Panc1 (cell line): Measurements from ENCODE around the gene KRT36. TPM values are rescaled to one million over a fixed set of nuclear protein-coding genes. Genes with fewer than 3 reads are reported as not detected.

Experiments
- ATAC-seq: fragments of 200-7000 bp; cut with Tn5 transposase; 2 replicates; pipeline ENCODE4 v1.9.1; 2020; ENCODE audit warnings: mild to moderate bottlenecking, moderate library complexity
- BruUV-seq: library from RNA; stranded (reverse); fragments of 400-500 nt; replicated peaks from 2 replicates; lab custom pipeline; 2021; lab: Mats Ljungman, UMichigan
- CTCF ChIA-PET: fragments of 300-600 bp; sonication (Branson Sonifier 250); formaldehyde crosslinking; loops from one replicate; lab custom pipeline; 2022; ENCODE audit warnings: antibody characterized with exemption; lab: Charles Lee
- POLR2A ChIA-PET: fragments of 300-600 bp; sonication (Branson Sonifier 250); formaldehyde crosslinking; loops from one replicate; lab custom pipeline; 2022; ENCODE audit warnings: antibody characterized with exemption; lab: Charles Lee
- DNase-seq: peaks from one replicate; pipeline ENCODE4 v3.0.0-alpha.2; 2010; ENCODE audit warnings: low read depth, low spot score
- H3K27ac ChIP-seq: 2 replicates; pipeline ENCODE4 v1.5.1; 2011; ENCODE audit warnings: mild to moderate bottlenecking, low read length, inconsistent platforms
- H3K27me3 ChIP-seq: fragments of 200-500 bp; sonication (Bioruptor generic); 2 replicates; pipeline ENCODE4 v1.6.0; 2014; ENCODE audit warnings: low read length, inconsistent platforms; ENCODE audit not compliant: control insufficient read depth, insufficient read depth
- H3K36me3 ChIP-seq: fragments of 200-500 bp; sonication (Bioruptor generic); 2 replicates; pipeline ENCODE4 v1.5.1; 2014; ENCODE audit warnings: inconsistent platforms, mild to moderate bottlenecking, low read length, moderate library complexity; ENCODE audit not compliant: control insufficient read depth, insufficient read depth
- H3K4me1 ChIP-seq: 2 replicates; pipeline ENCODE4 v1.5.1; 2011; ENCODE audit warnings: inconsistent platforms, mild to moderate bottlenecking, low read length, moderate library complexity; ENCODE audit not compliant: control insufficient read depth, insufficient read depth
- H3K4me3 ChIP-seq, 2 experiments: 2 replicates each; pipeline ENCODE4 v1.5.1; 2011 to 2012; ENCODE audit warnings: low read depth in 2 of 2, low read length in 2 of 2, mild to moderate bottlenecking in 2 of 2, inconsistent platforms in 1 of 2, moderate library complexity in 1 of 2
- H3K9me3 ChIP-seq: fragments of 200-500 bp; sonication (Bioruptor generic); 2 replicates; pipeline ENCODE4 v1.5.1; 2014; ENCODE audit warnings: low read depth, mild to moderate bottlenecking, inconsistent platforms, low read length, moderate library complexity; ENCODE audit not compliant: control insufficient read depth, insufficient read depth
- CTCF ChIP-seq: fragments of 450-650 bp; IDR thresholded peaks from 2 replicates; pipeline ENCODE4 v1.5.1; 2017; ENCODE audit warnings: mild to moderate bottlenecking
- POLR2AphosphoS5 ChIP-seq: IDR thresholded peaks from 2 replicates; pipeline ENCODE4 v1.6.1; 2012; ENCODE audit warnings: mild to moderate bottlenecking, low read depth, low read length, moderate library complexity
- REST ChIP-seq, 2 experiments: IDR thresholded peaks; 2 replicates each; pipeline ENCODE4 v1.6.1; 2011 to 2012; ENCODE audit warnings: low read depth in 2 of 2, control low read depth in 1 of 2, low read length in 1 of 2, mild to moderate bottlenecking in 1 of 2, moderate library complexity in 1 of 2; ENCODE audit not compliant: insufficient read depth in 1 of 2
- SIN3A ChIP-seq: IDR thresholded peaks from 2 replicates; pipeline ENCODE4 v1.6.1; 2012; ENCODE audit warnings: low read depth, mild to moderate bottlenecking, low read length, moderate library complexity, borderline replicate concordance; ENCODE audit not compliant: insufficient read depth
- TCF7L2 ChIP-seq: IDR thresholded peaks from 2 replicates; pipeline ENCODE4 v1.6.1; 2011; ENCODE audit warnings: mild to moderate bottlenecking, low read depth, low read length, inconsistent platforms
- in situ Hi-C: cut with HindIII; loops from 2 replicates; pipeline ENCODE4 v1.10.0; 2016; ENCODE audit warnings: low sequenced_read_pairs, low pct_unique_long_range_greater_than_20kb
- intact Hi-C: fragments of 100-400 bp; cut with micrococcal nuclease; formaldehyde crosslinking; loops from one replicate; pipeline ENCODE4 v1.10.0; 2022; ENCODE audit not compliant: unreplicated experiment
- total RNA-seq: library from RNA; stranded (reverse); gene quantifications from one replicate; pipeline ENCODE4 v1.2.1, GENCODE V29; 2021; ENCODE audit not compliant: unreplicated experiment

Gene KRT36
- total RNA-seq, 1 experiment from 2014 or later, result not detected

GRCh38 chr17:41498276-41498675, 8.6 kb upstream of the KRT36 start:
- Histone ChIP-seq H3K9me3 (no peaks in the 10 kb centered on the region), H3K36me3 (no peaks in the 10 kb centered on the region), H3K27me3 (no peaks in the 10 kb centered on the region), H3K27ac (peak overlapping the region; percentile 78), H3K4me3 (no peak overlapping the region), H3K4me1 (peaks cover 28% of the 10 kb centered on the region)
- ChIA-PET CTCF (interaction anchor here (1.8 kb wide), 1 partner anchor 50 kb away, joined by 8 read pairs; no protein-coding TSS in a partner anchor), POLR2A (interaction anchor here (0.6 kb wide), 1 partner anchor 263 kb away, joined by 8 read pairs; no protein-coding TSS in a partner anchor)
- no TSS peak for BruUV-seq
- no peak for DNase-seq
- in situ Hi-C loops, result no loop called here
- ATAC-seq, result no peak
- intact Hi-C loops, result no loop called here
- no peak for TF ChIP-seq REST (IDR thresholded peaks at IDR 0.05; ENCODE audit: insufficient read depth in 1 of 2, low read depth in 2 of 2, low read length in 1 of 2)
- TF ChIP-seq POLR2AphosphoS5, result no peak
- no peak for TF ChIP-seq CTCF
- TF ChIP-seq SIN3A, result no peak
- no peak for TF ChIP-seq TCF7L2

GRCh38 chr17:41496803-41497484, 7.2 kb upstream of the KRT36 start:
- peak; percentile 88 for ATAC-seq
- POLR2A ChIA-PET, result interaction anchor here (0.7 kb wide), 1 partner anchor 83 kb away, joined by 4 read pairs; no protein-coding TSS in a partner anchor
- BruUV-seq, result no TSS peak
- H3K4me3 ChIP-seq, result no peak overlapping the region
- H3K36me3 ChIP-seq, result no peaks in the 10 kb centered on the region
- peak overlapping the region; percentile 78 for H3K27ac ChIP-seq
- no peaks in the 10 kb centered on the region for H3K9me3 ChIP-seq
- in situ Hi-C loops, result no loop called here
- TF ChIP-seq CTCF (peak; percentile 85), SIN3A (no peak)
- H3K27me3 ChIP-seq, result no peaks in the 10 kb centered on the region
- CTCF ChIA-PET, result no interaction called here
- no peak for DNase-seq
- H3K4me1 ChIP-seq, result peaks cover 28% of the 10 kb centered on the region
- intact Hi-C loops, result no loop called here
